AG09319 (cell line): ENCODE measurements around the gene GPR32.
"Not testable (repeated sequence)": the region's sequence is repeated elsewhere in the genome, so short reads cannot be mapped to it uniquely, and the experiment has no call there.

Experiments used
- DNase-seq: peaks from one replicate; pipeline ENCODE4 v3.0.0-alpha.2; 2010; ENCODE audit warnings: low read depth; ENCODE audit errors: extremely low read depth
- TF ChIP-seq, protein P1 (sequence below): IDR thresholded peaks from 2 replicates; pipeline ENCODE4 v1.5.1; 2011; ENCODE audit warnings: low read depth, mild to moderate bottlenecking, inconsistent platforms, low read length, moderate library complexity

The GPR32 gene

DNA sequence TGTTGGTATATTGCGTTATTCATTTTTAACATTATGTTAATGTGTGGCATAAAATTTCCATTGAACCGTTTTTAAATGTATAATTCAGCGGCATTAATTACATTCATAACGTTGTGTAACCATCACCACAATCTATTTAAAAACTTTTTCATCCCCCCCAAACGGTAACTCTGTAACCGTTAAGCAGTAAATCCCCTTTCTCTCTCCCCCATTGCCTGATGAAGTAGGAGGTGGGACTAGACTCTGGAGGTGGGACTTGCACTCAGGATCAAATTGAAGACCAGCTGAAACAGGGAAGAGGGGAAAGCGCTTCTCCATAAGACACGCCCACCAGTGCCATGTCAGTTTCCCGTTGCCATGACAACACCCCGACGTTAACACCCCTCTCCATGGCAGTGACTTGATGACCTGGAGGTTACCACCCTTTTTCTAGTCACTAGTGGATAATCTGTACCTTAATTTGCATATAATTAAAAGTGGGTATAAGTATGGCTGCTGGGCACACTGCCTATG lies 30.3 kb upstream of the GPR32 start:
- no peak for DNase-seq
- TF ChIP-seq, protein P1, sequence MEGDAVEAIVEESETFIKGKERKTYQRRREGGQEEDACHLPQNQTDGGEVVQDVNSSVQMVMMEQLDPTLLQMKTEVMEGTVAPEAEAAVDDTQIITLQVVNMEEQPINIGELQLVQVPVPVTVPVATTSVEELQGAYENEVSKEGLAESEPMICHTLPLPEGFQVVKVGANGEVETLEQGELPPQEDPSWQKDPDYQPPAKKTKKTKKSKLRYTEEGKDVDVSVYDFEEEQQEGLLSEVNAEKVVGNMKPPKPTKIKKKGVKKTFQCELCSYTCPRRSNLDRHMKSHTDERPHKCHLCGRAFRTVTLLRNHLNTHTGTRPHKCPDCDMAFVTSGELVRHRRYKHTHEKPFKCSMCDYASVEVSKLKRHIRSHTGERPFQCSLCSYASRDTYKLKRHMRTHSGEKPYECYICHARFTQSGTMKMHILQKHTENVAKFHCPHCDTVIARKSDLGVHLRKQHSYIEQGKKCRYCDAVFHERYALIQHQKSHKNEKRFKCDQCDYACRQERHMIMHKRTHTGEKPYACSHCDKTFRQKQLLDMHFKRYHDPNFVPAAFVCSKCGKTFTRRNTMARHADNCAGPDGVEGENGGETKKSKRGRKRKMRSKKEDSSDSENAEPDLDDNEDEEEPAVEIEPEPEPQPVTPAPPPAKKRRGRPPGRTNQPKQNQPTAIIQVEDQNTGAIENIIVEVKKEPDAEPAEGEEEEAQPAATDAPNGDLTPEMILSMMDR: no peak

DNA sequence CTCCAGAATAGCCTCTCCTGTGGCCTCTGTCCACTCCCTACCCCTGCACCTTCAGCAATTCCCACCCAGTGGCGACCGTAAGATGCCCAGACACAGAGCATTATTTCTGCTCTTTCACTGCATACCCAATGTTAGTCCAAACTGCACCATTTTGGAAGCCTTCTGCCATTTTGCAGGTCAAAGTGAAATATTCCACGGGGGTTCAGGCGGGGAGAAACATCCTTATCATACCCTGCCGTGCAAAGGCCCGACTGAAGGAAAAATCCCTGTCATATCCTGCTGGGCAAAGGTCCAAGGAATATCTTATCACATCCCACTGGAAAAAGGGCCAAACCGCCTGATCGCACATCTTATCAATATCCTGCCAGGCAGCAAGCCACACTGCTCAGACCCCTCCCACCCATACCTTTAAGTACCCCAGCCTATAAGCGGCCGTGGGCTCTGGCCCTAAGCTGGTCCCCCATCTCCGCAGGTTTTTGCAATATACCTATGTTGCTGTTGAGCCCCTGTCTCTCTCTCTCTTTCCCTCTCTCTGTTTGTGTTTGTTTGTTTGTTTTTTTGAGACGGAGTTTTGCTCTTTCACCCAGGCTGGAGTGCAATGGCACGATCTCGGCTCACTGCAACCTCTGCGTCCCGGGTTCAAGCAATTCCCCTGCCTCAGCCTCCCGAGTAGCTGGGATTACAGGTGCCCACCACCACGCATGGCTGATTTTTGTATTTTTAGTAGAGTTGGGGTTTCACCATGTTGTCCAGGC lies 28.9 kb upstream of the GPR32 start:
- TF ChIP-seq, protein P1: no peak
- no peak for DNase-seq

DNA sequence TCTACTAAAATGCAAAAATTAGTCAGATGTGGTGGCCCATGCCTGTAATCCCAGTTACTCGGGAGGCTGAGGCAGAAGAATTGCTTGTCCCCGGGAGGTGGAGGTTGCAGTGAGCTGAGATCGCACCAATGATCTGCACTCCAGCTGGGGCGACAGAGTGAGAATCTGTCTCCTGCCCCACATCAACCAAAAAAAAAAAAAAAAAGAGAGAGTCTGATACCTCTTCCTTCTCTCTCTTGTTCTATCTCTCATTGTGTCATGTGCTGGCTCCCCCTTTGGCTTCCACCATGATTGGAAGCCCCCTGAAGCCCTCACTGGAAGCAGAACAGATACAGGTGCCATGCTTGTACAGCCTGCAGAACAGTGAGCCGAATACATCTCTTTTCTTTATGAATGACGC lies 26.7 kb upstream of the GPR32 start:
- no peak for DNase-seq
- TF ChIP-seq, protein P1: no peak

DNA sequence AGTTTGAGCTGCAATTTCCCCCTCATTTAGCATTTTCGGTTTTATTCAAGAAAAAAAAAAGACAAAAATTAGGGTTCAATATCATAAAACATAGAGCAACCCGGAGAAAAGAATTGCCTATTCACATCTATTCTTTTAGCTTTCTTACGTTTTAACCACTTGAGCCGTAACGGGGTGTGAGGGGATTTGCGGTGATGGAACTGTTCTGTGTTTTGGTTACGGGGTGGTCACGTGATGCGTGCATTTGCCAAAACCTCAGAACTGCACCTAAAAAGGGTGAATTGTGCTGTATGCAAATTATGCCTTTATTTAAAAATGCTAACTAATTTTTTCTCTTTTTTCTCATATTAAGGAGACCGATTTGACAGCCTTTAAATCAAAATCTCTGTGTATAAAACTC lies 25.0 kb upstream of the GPR32 start:
- no peak for DNase-seq
- TF ChIP-seq, protein P1: no peak

DNA sequence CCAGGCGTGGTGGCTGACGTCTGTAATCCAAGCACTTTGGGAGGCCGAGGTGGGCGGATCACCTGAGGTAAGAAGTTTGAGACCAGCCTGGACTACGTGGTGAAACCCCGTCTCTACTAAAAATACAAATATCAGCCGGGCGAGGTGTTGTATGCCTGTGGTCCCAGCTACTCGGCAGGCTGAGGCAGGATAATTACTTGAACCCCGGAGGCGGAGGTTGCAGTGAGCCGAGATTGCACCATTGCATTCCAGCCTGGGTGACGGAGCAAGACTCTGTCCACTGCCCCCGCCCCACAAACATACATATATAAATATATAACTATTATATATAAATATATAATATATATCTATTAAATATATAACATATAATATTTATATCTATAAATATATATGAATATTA lies 23.1 kb upstream of the GPR32 start:
- DNase-seq: not testable (repeated sequence)

DNA sequence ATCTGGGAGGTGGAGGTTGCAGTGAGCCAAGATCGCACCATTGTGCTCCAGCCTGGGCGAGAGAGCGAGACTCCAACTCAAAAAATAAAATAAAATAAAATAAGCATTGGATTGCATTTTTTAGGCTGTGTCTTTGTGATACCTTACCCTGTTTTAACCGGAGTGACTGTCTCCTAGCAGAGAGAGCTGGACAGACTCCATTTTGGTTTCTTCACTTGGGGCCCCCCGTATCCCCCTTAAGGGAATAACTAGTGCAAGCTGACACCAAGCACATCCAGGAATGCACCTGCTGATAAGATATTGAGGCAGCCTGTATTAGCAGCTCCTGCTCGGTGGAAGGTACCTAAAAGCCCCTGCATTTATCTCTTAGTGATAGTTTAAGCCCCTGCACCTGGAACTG lies 20.8 kb upstream of the GPR32 start:
- TF ChIP-seq, protein P1: no peak

DNA sequence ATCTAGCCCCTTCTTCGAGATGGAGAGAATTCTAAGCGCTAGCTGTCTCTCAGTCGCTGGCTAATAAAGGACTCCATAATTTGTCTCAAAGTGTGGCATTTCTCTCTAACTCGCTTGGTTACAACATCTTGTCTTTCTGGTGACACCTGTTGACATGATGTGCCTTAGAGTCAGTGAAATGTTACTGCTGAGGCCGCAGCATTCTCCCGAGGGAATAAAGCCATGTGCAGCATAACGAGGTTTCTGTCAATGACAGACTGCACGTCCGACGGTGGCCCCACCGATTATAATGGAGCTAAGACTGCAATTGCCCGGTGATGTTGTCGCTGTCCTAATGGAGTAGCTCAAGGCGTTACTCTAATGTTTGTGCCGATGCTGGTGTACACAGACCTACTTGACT lies 20.3 kb upstream of the GPR32 start:
- DNase-seq: no peak
- TF ChIP-seq, protein P1: no peak

More for the DNA sequence above, 20.8 kb upstream of the GPR32 start:
- no peak for DNase-seq

DNA sequence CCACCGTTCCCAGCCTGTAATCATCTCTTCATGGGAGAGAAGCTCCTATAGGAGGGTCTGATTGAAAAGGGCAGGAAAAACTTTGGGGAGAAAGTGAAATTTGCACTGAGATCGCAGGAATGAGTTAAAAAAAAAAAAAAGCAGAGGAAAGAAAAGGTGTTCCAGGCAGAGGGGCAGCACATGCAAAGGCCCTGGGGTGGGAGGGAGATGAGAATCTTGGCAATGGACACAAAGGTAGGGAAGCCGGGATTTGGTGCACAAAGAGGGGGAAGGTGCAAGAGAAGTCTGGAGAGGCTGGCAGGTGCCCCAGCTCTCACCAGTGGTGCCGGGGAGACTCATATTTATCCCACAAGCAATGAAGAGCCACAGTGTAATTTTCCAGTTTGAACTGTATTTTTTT lies 16.4 kb upstream of the GPR32 start:
- TF ChIP-seq, protein P1: no peak
- DNase-seq: no peak

DNA sequence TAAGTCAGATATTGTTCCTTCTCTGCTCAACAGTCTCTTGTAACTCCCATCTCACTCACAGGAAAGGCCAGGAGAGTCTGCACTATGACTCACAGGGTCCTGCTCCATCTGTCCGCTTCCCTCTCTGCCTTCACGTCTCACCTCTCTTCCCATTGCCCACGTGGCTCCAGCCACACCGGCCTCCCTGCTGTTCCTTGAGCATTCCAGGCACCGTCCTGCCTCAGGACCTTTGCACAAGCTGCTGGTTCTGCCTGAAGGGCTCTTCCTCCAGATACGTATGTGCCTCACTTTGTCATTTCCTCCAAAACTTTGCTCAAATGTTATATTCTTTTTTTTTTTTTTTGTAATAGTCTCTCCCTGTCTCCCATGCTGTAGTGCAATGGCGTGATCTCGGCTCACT lies 14.0 kb upstream of the GPR32 start:
- DNase-seq: not testable (repeated sequence)

DNA sequence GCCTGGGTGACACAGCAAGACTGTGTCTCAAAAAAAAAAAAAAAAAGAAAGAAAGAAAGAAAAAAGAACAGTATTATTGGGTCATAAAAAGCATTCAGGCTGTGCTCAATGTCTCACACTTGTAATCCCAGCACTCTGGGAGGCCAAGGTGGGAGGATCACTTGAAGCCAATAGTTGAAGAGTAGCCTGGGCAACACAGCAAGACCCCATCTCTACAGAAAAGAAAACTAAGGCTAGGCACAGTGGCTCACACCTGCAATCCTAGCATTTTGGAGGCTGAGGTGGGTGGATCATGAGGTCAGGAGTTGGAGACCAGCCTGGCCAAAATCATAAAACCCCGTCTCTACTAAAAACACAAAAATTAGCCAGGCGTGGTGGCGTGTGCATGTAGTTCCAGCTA lies 12.6 kb upstream of the GPR32 start:
- not testable (repeated sequence) for DNase-seq

DNA sequence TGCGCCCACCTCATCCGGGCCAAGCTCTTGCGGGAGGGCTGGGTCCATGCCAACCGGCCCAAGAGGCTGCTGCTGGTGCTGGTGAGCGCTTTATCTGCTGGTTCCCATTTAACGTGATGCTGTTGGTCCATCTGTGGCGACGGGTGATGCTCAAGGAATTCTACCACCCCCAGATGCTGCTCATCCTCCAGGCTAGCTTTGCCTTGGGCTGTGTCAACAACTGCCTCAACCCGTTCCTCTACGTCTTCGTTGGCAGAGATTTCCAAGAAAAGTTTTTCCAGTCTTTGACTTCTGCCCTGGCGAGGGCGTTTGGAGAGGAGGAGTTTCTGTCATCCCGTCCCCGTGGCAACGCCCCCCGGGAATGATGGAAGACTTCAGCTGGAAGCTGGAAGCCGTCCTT lies 11.2 kb upstream of the GPR32 start:
- DNase-seq: not testable (repeated sequence)
